ENCODE data around the gene PSMA8.
A peak's percentile ranks its signal among the peaks of the same experiment; 100 is the strongest.
"Not testable (repeated sequence)": the region's sequence is repeated elsewhere in the genome, so short reads cannot be mapped to it uniquely, and the experiment has no call there.

The PSMA8 gene

GRCh38 chr18:26227051-26227670, 93.5 kb downstream of the PSMA8 start:
- H3K27ac ChIP-seq: peak overlapping the region; percentile 35; the same call in 1 of the 2 replicates
- no peak for DNase-seq
- no peaks in the 10 kb centered on the region for H3K9me3 ChIP-seq (ENCODE audit: severe bottlenecking)
- no peaks in the 10 kb centered on the region for H3K36me3 ChIP-seq
- TF ChIP-seq CTCF (IDR thresholded peaks at IDR 0.05; ENCODE audit: low read depth, low read length): no peak
- no peaks in the 10 kb centered on the region for H3K27me3 ChIP-seq (ENCODE audit: insufficient read depth, low read depth, severe bottlenecking)
- peak overlapping the region; percentile 80 for H3K4me3 ChIP-seq (ENCODE audit: low read depth, low read length)

DNA sequence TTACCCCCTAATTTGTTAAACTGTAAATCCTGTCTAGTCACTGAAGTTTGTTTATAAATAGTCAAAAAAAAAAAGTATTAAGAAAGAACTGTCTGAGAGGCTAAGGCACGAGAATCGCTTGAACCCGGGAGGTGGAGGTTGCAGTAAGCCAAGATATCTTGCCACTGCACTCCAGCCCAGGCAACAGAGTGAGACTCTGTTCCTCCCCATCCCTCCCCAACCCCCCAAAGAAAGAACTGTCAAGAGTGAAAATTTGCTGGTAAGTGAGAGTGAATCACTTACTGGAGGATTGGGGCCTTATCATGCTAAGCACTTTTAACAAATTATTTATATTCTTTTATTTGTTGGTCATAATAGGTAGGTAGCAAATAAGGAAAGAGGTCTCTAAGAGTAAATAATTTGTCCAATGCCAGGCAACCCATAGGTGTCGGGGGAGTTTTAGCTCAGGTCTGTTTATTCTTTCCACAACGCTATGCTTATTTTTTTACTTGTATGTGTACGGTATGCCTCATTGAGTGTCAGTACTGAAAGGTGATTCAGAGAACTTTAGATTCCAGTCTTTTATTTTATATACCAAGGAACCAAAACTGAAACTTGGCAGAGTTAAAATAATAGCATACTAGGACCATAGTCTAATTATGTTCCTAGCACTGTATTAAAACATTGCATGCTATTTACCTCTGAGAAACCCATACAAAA, 95.0 kb downstream of the PSMA8 start:
- Histone ChIP-seq H3K9me3 (ENCODE audit: severe bottlenecking) (no peaks in the 10 kb centered on the region), H3K27me3 (ENCODE audit: insufficient read depth, low read depth, severe bottlenecking) (no peaks in the 10 kb centered on the region), H3K36me3 (no peaks in the 10 kb centered on the region), H3K27ac (no peak overlapping the region), H3K4me3 (ENCODE audit: low read depth, low read length) (no peak overlapping the region)
- DNase-seq: no peak
- TF ChIP-seq CTCF (IDR thresholded peaks at IDR 0.05; ENCODE audit: low read depth, low read length): no peak

- H3K9me3 ChIP-seq (ENCODE audit: severe bottlenecking): no peaks in the 10 kb centered on the region
- no peak overlapping the region for H3K4me3 ChIP-seq (ENCODE audit: low read depth, low read length)
- DNase-seq: no peak
- H3K27ac ChIP-seq: no peak overlapping the region
- TF ChIP-seq CTCF (IDR thresholded peaks at IDR 0.05; ENCODE audit: low read depth, low read length): no peak
- H3K36me3 ChIP-seq: no peaks in the 10 kb centered on the region
- H3K27me3 ChIP-seq (ENCODE audit: insufficient read depth, low read depth, severe bottlenecking): no peaks in the 10 kb centered on the region
These were observed 96.8 kb downstream of the PSMA8 start for GRCh38 chr18:26230497-26230896.

- no peak overlapping the region for H3K27ac ChIP-seq
- H3K9me3 ChIP-seq (ENCODE audit: severe bottlenecking): no peaks in the 10 kb centered on the region
- no peaks in the 10 kb centered on the region for H3K36me3 ChIP-seq
- H3K4me3 ChIP-seq (ENCODE audit: low read depth, low read length): no peak overlapping the region
- TF ChIP-seq CTCF (IDR thresholded peaks at IDR 0.05; ENCODE audit: low read depth, low read length): no peak
- no peaks in the 10 kb centered on the region for H3K27me3 ChIP-seq (ENCODE audit: insufficient read depth, low read depth, severe bottlenecking)
- no peak for DNase-seq
These were observed 99.5 kb downstream of the PSMA8 start for GRCh38 chr18:26233208-26233607.

GRCh38 chr18:26237363-26237762, 103.7 kb downstream of the PSMA8 start:
- DNase-seq; H3K4me3 ChIP-seq (ENCODE audit: low read depth, low read length); H3K9me3 ChIP-seq (ENCODE audit: severe bottlenecking); H3K27me3 ChIP-seq (ENCODE audit: insufficient read depth, low read depth, severe bottlenecking); H3K36me3 ChIP-seq; H3K27ac ChIP-seq: not testable (repeated sequence)

DNA sequence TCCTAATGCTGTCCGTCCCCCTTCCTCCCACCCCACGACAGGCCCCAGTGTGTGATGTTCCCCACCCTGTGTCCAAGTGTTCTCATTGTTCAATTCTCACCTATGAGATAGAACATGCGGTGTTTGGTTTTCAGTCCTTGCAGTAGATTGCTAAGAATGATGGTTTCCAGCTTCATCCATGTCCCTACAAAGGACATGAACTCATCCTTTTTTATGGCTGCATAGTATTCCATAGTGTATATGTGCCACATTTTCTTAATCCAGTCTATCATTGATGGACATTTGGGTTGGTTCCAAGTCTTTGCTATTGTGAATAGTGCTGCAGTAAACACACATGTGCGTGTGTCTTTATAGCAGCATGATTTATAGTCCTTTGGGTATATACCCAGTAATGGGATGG, 105.0 kb downstream of the PSMA8 start:
- H3K9me3 ChIP-seq (ENCODE audit: severe bottlenecking); DNase-seq; H3K27me3 ChIP-seq (ENCODE audit: insufficient read depth, low read depth, severe bottlenecking); H3K4me3 ChIP-seq (ENCODE audit: low read depth, low read length); H3K36me3 ChIP-seq; H3K27ac ChIP-seq: not testable (repeated sequence)

- not testable (repeated sequence) for H3K36me3 ChIP-seq; H3K27me3 ChIP-seq (ENCODE audit: insufficient read depth, low read depth, severe bottlenecking); H3K9me3 ChIP-seq (ENCODE audit: severe bottlenecking)
These were observed 108.7 kb downstream of the PSMA8 start for GRCh38 chr18:26242392-26242791.

More at GRCh38 chr18:26242392-26242791, 108.7 kb downstream of the PSMA8 start:
- H3K4me3 ChIP-seq (ENCODE audit: low read depth, low read length); DNase-seq; H3K27ac ChIP-seq: not testable (repeated sequence)
